Raji (cell line): ENCODE results near the gene HIVEP2.

ENCODE experiments used
- POLR2A ChIP-seq: IDR thresholded peaks from 2 replicates; pipeline ENCODE4 v1.6.1; 2011; ENCODE audit warnings: low read depth, low read length, control low read depth; ENCODE audit not compliant: insufficient read depth

HIVEP2 gene

DNA sequence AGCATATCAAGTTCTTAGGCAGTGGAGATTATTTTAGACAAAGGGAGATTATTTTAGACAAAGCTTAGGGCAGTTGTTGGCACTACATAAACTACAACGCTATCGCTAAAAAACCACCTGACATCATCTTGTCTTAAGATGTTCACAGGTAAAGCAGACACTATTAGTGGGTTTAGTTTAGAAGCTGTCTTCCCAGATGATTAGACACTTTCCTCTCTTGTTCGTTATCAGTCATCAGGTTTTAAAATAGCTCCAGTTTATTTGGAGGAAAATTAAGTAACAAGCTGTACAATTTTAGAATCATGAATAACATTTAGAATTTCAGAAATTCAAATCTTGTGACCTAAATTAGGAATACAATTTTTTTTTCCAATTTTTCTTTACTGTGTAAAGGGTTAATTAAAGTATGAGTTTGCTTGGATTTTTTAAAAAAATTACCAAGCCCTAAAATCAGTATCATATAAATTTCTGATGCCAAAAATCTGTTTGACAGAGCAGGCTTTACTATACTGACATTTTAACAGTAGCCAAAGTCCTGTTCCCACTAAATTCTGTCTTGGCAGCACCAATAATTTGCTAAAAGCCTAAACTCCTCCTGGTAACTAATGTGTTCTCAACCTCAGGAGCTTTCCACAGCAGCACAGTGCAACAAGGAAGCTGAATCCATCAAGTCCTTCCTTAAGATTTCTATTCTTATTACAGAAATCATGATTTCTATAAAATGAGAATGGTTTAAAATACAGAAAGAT, 109.0 kb downstream of the HIVEP2 start:
- no peak for TF ChIP-seq POLR2A

- TF ChIP-seq POLR2A, result no peak
Observed at GRCh38 chr6:142834853-142835252, 110.1 kb downstream of the HIVEP2 start.

DNA sequence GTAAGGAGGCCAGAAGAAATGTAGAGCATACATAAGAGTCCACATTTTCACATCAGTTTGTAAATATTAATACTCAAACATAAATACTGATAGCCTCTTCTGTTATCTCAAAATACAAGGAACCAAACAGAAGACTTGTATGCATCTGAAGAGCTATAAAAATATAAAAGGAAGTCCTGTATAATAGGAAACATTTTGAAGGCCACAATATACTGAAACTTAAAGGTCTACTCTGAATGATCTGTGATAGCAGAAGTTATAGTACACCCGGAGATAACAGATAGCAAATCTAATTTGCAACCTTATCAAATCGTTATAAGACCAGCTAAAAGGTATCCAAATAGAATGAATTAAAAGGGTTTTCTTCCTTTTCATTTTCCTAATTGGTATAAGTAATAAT, 111.2 kb downstream of the HIVEP2 start:
- no peak for TF ChIP-seq POLR2A

DNA sequence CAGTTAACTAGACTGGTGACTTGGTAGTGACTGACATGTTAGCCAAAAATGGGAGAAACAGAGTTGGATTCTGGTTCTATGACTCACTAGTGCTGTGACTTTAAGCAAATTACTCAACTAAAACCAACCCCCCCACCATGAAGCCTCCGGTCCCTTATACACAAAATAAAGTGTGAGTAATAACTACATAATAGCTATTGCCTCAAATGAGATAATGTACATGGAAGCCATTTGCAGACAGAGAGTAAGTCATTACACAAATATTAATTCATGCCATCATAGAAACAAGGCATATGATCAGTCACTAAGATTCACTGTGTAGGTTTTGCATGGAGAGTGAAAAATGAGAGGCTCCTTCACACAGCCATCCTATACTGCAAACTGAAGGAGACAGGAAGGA, 111.9 kb downstream of the HIVEP2 start:
- TF ChIP-seq POLR2A, result no peak

- no peak for TF ChIP-seq POLR2A
Observed at GRCh38 chr6:142830807-142831206, 114.2 kb downstream of the HIVEP2 start.

GRCh38 chr6:142830116-142830710, 114.8 kb downstream of the HIVEP2 start:
- no peak for TF ChIP-seq POLR2A

- no peak for TF ChIP-seq POLR2A
Observed at GRCh38 chr6:142829556-142829955, 115.4 kb downstream of the HIVEP2 start.

DNA sequence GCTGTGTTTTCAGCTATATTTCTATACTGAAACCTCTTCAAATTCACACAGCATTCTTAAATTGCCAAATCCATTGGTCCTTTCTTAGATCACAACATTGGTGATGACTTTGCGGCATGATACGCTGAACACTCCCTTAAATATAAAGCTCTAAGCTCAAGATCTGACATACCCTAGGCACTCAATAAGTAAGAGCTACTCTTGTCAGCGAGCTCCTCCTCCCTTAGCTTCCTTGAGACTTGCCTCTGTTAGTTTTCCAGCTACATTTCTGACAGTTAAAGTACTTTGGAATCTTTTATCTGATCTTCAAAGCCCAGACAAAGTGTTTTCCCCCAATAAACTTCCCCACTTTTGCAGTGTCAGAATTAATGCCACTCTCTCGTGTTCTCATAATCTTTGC, 117.0 kb downstream of the HIVEP2 start:
- no peak for TF ChIP-seq POLR2A

DNA sequence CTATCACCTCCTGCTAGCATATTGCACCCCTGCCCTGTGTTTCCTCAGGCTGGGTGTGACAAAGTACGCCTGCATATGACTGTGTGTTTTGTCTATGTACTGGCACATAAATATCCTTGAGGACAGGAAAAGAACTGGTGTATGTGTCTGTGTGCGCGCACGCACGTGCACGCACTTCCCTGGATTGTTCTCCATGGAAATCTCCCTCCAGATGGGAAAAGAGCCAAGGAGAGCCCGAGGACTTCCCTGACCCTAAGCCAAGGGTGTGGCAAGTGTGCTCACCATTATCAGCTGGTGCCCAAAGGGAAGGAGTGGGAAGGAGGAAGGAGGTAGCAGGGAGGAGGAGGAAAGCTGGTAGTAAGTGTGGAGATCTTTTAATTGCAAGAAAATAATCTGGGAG, 117.6 kb downstream of the HIVEP2 start:
- TF ChIP-seq POLR2A, result no peak

- TF ChIP-seq POLR2A, result no peak
Observed at GRCh38 chr6:142825760-142826159, 119.2 kb downstream of the HIVEP2 start.

GRCh38 chr6:142824426-142824825, 120.5 kb downstream of the HIVEP2 start:
- no peak for TF ChIP-seq POLR2A

- no peak for TF ChIP-seq POLR2A
Observed at GRCh38 chr6:142823256-142823902, 121.6 kb downstream of the HIVEP2 start.

DNA sequence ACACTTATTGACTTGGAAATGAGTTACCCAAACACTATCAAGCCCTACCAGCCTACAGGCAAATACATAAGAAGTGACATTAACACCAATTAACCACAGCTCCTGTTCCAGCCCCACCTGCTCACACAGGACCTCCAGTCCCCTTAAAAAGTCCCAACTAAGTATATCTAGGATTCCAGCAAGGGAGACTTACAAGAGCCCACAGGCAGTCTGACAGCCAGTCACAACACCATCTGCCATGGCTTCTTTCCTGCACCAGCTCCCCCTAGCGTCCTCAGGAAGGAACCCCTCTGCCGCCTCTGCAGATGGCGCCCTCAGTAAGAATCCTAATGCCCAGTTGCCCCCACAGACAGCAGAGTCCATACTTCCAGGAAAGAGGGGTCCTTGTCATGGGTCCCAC, 122.1 kb downstream of the HIVEP2 start:
- no peak for TF ChIP-seq POLR2A

- TF ChIP-seq POLR2A, result no peak
Observed at GRCh38 chr6:142822383-142822782, 122.6 kb downstream of the HIVEP2 start.

- TF ChIP-seq POLR2A, result no peak
Observed at GRCh38 chr6:142821860-142822259, 123.1 kb downstream of the HIVEP2 start.

GRCh38 chr6:142821164-142821716, 123.7 kb downstream of the HIVEP2 start:
- no peak for TF ChIP-seq POLR2A

GRCh38 chr6:142820338-142821051, 124.5 kb downstream of the HIVEP2 start:
- no peak for TF ChIP-seq POLR2A
